GM18502 (cell line): ENCODE results near the gene CACHD1.

Experiments used
- ATAC-seq: cut with Tn5 transposase; IDR thresholded peaks from one replicate; pipeline ENCODE4 v1.9.1; 2021; ENCODE audit warnings: mild to moderate bottlenecking; ENCODE audit not compliant: unreplicated experiment, poor library complexity

The CACHD1 gene

GRCh38 chr1:64542118-64542517 lies 72.2 kb downstream of the CACHD1 start:
- no peak for ATAC-seq

- ATAC-seq: no peak
Observed at GRCh38 chr1:64543831-64544230, 73.9 kb downstream of the CACHD1 start.

GRCh38 chr1:64545118-64545843 lies 75.4 kb downstream of the CACHD1 start:
- no peak for ATAC-seq

- ATAC-seq: no peak
Observed at GRCh38 chr1:64546013-64546412, 76.1 kb downstream of the CACHD1 start.

- ATAC-seq: no peak
Observed at GRCh38 chr1:64549464-64550239, 79.7 kb downstream of the CACHD1 start.

GRCh38 chr1:64550510-64550909 lies 80.6 kb downstream of the CACHD1 start:
- ATAC-seq: no peak

- ATAC-seq: no peak
Observed at GRCh38 chr1:64550946-64551605, 81.1 kb downstream of the CACHD1 start.

GRCh38 chr1:64553285-64553684 lies 83.4 kb downstream of the CACHD1 start:
- ATAC-seq: no peak

- ATAC-seq: no peak
Observed at GRCh38 chr1:64555947-64556346, 86.0 kb downstream of the CACHD1 start.

GRCh38 chr1:64561993-64562392 lies 92.1 kb downstream of the CACHD1 start:
- ATAC-seq: no peak

- ATAC-seq: no peak
Observed at GRCh38 chr1:64563958-64564565, 94.1 kb downstream of the CACHD1 start.

GRCh38 chr1:64564891-64565290 lies 95.0 kb downstream of the CACHD1 start:
- no peak for ATAC-seq

- no peak for ATAC-seq
Observed at GRCh38 chr1:64567426-64568170, 97.7 kb downstream of the CACHD1 start.

- no peak for ATAC-seq
Observed at GRCh38 chr1:64568171-64568450, 98.2 kb downstream of the CACHD1 start.

- ATAC-seq: no peak
Observed at GRCh38 chr1:64569411-64569810, 99.5 kb downstream of the CACHD1 start.

GRCh38 chr1:64570267-64570855 lies 100.4 kb downstream of the CACHD1 start:
- no peak for ATAC-seq

- ATAC-seq: no peak
Observed at GRCh38 chr1:64572222-64572900, 102.4 kb downstream of the CACHD1 start.

GRCh38 chr1:64574301-64574700 lies 104.4 kb downstream of the CACHD1 start:
- no peak for ATAC-seq

- ATAC-seq: no peak
Observed at GRCh38 chr1:64575881-64576676, 106.2 kb downstream of the CACHD1 start.
